HUES6 (cell line): ENCODE results near the gene TPGS2.

Experiments used
- H3K27ac ChIP-seq: 2 replicates; pipeline ENCODE4 v1.7.0; 2013; ENCODE audit warnings: low read depth, mild to moderate bottlenecking, low read length, inconsistent platforms
- H3K27me3 ChIP-seq: 2 replicates; pipeline ENCODE4 v1.6.1; 2013; ENCODE audit warnings: low read length; ENCODE audit not compliant: control insufficient read depth, insufficient read depth
- H3K36me3 ChIP-seq: 2 replicates; pipeline ENCODE4 v1.6.1; 2013; ENCODE audit warnings: low read length; ENCODE audit not compliant: control insufficient read depth, insufficient read depth
- H3K4me1 ChIP-seq: 2 replicates; pipeline ENCODE4 v1.6.1; 2013; ENCODE audit warnings: low read length; ENCODE audit not compliant: control insufficient read depth, insufficient read depth
- H3K4me3 ChIP-seq: 2 replicates; pipeline ENCODE4 v1.5.1; 2013; ENCODE audit warnings: low read depth, low read length
- H3K9ac ChIP-seq: one replicate; pipeline ENCODE4 v1.6.1; 2013; ENCODE audit warnings: mild to moderate bottlenecking, low read length
- H3K9me3 ChIP-seq: 2 replicates; pipeline ENCODE4 v1.6.1; 2013; ENCODE audit warnings: low read depth, low read length; ENCODE audit not compliant: control insufficient read depth, insufficient read depth

The TPGS2 gene

GRCh38 chr18:36811430-36811829 is 17.4 kb downstream of the TPGS2 start:
- no peak overlapping the region for H3K27ac ChIP-seq
- H3K9ac ChIP-seq, result no peak overlapping the region
- no peaks in the 10 kb centered on the region for H3K27me3 ChIP-seq
- H3K36me3 ChIP-seq, result peaks cover 55% of the 10 kb centered on the region
- H3K4me1 ChIP-seq, result no peaks in the 10 kb centered on the region
- no peaks in the 10 kb centered on the region for H3K9me3 ChIP-seq
- H3K4me3 ChIP-seq, result no peak overlapping the region

- H3K36me3 ChIP-seq, result peaks cover 60% of the 10 kb centered on the region
- no peak overlapping the region for H3K4me3 ChIP-seq
- no peak overlapping the region for H3K27ac ChIP-seq
- no peak overlapping the region for H3K9ac ChIP-seq
- H3K27me3 ChIP-seq, result no peaks in the 10 kb centered on the region
- H3K9me3 ChIP-seq, result no peaks in the 10 kb centered on the region
- no peaks in the 10 kb centered on the region for H3K4me1 ChIP-seq
Measured at GRCh38 chr18:36809590-36810381, 19.0 kb downstream of the TPGS2 start.

- H3K36me3 ChIP-seq, result peaks cover 62% of the 10 kb centered on the region
- no peak overlapping the region for H3K9ac ChIP-seq
- no peaks in the 10 kb centered on the region for H3K27me3 ChIP-seq
- no peak overlapping the region for H3K4me3 ChIP-seq
- H3K9me3 ChIP-seq, result no peaks in the 10 kb centered on the region
- H3K4me1 ChIP-seq, result no peaks in the 10 kb centered on the region
- H3K27ac ChIP-seq, result no peak overlapping the region
Measured at GRCh38 chr18:36808681-36809080, 20.1 kb downstream of the TPGS2 start.

- H3K4me1 ChIP-seq, result no peaks in the 10 kb centered on the region
- no peak overlapping the region for H3K4me3 ChIP-seq
- H3K9me3 ChIP-seq, result no peaks in the 10 kb centered on the region
- no peak overlapping the region for H3K9ac ChIP-seq
- H3K27ac ChIP-seq, result no peak overlapping the region
- no peaks in the 10 kb centered on the region for H3K27me3 ChIP-seq
- H3K36me3 ChIP-seq, result peaks cover 72% of the 10 kb centered on the region
Measured at GRCh38 chr18:36805105-36805504, 23.7 kb downstream of the TPGS2 start.

- no peak overlapping the region for H3K27ac ChIP-seq
- no peaks in the 10 kb centered on the region for H3K27me3 ChIP-seq
- no peak overlapping the region for H3K9ac ChIP-seq
- no peaks in the 10 kb centered on the region for H3K4me1 ChIP-seq
- no peak overlapping the region for H3K4me3 ChIP-seq
- H3K9me3 ChIP-seq, result no peaks in the 10 kb centered on the region
- peaks cover 93% of the 10 kb centered on the region for H3K36me3 ChIP-seq
Measured at GRCh38 chr18:36798738-36799473, 29.9 kb downstream of the TPGS2 start.

GRCh38 chr18:36792634-36793283 is 36.0 kb downstream of the TPGS2 start:
- no peaks in the 10 kb centered on the region for H3K4me1 ChIP-seq
- H3K27me3 ChIP-seq, result no peaks in the 10 kb centered on the region
- H3K9ac ChIP-seq, result no peak overlapping the region
- no peak overlapping the region for H3K27ac ChIP-seq
- no peak overlapping the region for H3K4me3 ChIP-seq
- peaks cover 66% of the 10 kb centered on the region for H3K36me3 ChIP-seq
- H3K9me3 ChIP-seq, result peaks cover 3% of the 10 kb centered on the region; the same call in 1 of the 2 replicates

- Histone ChIP-seq H3K27ac (no peak overlapping the region), H3K27me3 (no peaks in the 10 kb centered on the region), H3K4me3 (no peak overlapping the region), H3K4me1 (no peaks in the 10 kb centered on the region), H3K9ac (no peak overlapping the region), H3K9me3 (peaks cover 3% of the 10 kb centered on the region; the same call in 1 of the 2 replicates), H3K36me3 (peaks cover 20% of the 10 kb centered on the region)
Measured at GRCh38 chr18:36786686-36787085, 42.1 kb downstream of the TPGS2 start.

- Histone ChIP-seq H3K27ac (no peak overlapping the region), H3K27me3 (no peaks in the 10 kb centered on the region), H3K4me1 (no peaks in the 10 kb centered on the region), H3K36me3 (peaks cover 4% of the 10 kb centered on the region; the same call in 1 of the 2 replicates), H3K4me3 (no peak overlapping the region), H3K9ac (no peak overlapping the region), H3K9me3 (no peaks in the 10 kb centered on the region)
Measured at GRCh38 chr18:36783792-36784191, 45.0 kb downstream of the TPGS2 start.

GRCh38 chr18:36782710-36783109 is 46.1 kb downstream of the TPGS2 start:
- H3K27me3 ChIP-seq, result no peaks in the 10 kb centered on the region
- H3K9me3 ChIP-seq, result no peaks in the 10 kb centered on the region
- H3K9ac ChIP-seq, result no peak overlapping the region
- H3K4me3 ChIP-seq, result no peak overlapping the region
- H3K4me1 ChIP-seq, result no peaks in the 10 kb centered on the region
- H3K36me3 ChIP-seq, result peaks cover 4% of the 10 kb centered on the region; the same call in 1 of the 2 replicates
- H3K27ac ChIP-seq, result no peak overlapping the region

- Histone ChIP-seq H3K27me3 (no peaks in the 10 kb centered on the region), H3K36me3 (peaks cover 4% of the 10 kb centered on the region; the same call in 1 of the 2 replicates), H3K4me1 (no peaks in the 10 kb centered on the region), H3K27ac (no peak overlapping the region), H3K9ac (no peak overlapping the region), H3K4me3 (no peak overlapping the region), H3K9me3 (no peaks in the 10 kb centered on the region)
Measured at GRCh38 chr18:36780748-36781147, 48.1 kb downstream of the TPGS2 start.

GRCh38 chr18:36777566-36777965 is 51.2 kb downstream of the TPGS2 start:
- peaks cover 4% of the 10 kb centered on the region; the same call in 1 of the 2 replicates for H3K36me3 ChIP-seq
- H3K4me1 ChIP-seq, result peaks cover 3% of the 10 kb centered on the region; the same call in 1 of the 2 replicates
- no peaks in the 10 kb centered on the region for H3K9me3 ChIP-seq
- no peaks in the 10 kb centered on the region for H3K27me3 ChIP-seq
- H3K4me3 ChIP-seq, result no peak overlapping the region
- H3K27ac ChIP-seq, result no peak overlapping the region
- no peak overlapping the region for H3K9ac ChIP-seq
